Measurements from ENCODE around the gene ZG16.

DNA sequence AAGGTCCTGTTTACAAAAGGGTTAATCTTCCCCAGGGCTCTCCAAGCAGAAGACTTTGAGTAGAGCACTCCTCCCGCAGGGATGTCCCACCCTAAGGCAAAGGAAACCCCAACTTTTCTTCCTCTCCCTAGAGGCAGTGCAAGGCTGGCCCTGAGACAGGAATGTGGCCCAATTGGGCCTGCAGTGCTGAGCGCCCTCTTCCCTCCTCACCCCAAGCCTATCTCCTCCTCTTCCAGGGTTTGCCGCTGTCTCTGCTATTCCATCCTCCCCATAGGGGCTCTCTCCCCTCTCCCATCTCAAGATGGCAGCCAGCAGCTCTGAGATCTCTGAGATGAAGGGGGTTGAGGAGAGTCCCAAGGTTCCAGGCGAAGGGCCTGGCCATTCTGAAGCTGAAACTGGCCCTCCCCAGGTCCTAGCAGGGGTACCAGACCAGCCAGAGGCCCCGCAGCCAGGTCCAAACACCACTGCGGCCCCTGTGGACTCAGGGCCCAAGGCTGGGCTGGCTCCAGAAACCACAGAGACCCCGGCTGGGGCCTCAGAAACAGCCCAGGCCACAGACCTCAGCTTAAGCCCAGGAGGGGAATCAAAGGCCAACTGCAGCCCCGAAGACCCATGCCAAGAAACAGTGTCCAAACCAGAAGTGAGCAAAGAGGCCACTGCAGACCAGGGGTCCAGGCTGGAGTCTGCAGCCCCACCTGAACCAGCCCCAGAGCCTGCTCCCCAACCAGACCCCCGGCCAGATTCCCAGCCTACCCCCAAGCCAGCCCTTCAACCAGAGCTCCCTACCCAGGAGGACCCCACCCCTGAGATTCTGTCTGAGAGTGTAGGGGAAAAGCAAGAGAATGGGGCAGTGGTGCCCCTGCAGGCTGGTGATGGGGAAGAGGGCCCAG, 34.9 kb downstream of the ZG16 start:
- TF ChIP-seq, protein P1, sequence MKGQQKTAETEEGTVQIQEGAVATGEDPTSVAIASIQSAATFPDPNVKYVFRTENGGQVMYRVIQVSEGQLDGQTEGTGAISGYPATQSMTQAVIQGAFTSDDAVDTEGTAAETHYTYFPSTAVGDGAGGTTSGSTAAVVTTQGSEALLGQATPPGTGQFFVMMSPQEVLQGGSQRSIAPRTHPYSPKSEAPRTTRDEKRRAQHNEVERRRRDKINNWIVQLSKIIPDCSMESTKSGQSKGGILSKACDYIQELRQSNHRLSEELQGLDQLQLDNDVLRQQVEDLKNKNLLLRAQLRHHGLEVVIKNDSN (IDR thresholded peaks at IDR 0.05), result no peak
- TF ChIP-seq CREB1 (IDR thresholded peaks at IDR 0.05; ENCODE audit: low read depth), result no peak
- TF ChIP-seq, protein P2, sequence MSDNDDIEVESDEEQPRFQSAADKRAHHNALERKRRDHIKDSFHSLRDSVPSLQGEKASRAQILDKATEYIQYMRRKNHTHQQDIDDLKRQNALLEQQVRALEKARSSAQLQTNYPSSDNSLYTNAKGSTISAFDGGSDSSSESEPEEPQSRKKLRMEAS (IDR thresholded peaks at IDR 0.05), result no peak
